H1 (cell line): ENCODE data around the gene OGFR. TPM values are rescaled to one million over a fixed set of nuclear protein-coding genes. Genes with fewer than 3 reads are reported as not detected.

Experiments
- EP300 ChIP-seq, 2 experiments: IDR thresholded peaks; 1 replicate in 1 of 2; 2 replicates in 1 of 2; pipeline ENCODE4 v1.6.1; 2011 to 2012; ENCODE audit warnings: low read depth in 2 of 2, low read length in 2 of 2, mild to moderate bottlenecking in 2 of 2, borderline replicate concordance in 1 of 2, inconsistent platforms in 1 of 2, moderate library complexity in 1 of 2
- TBP ChIP-seq: IDR thresholded peaks from 2 replicates; pipeline ENCODE4 v1.6.1; 2011; ENCODE audit warnings: low read depth, low read length, improper control_type of control experiment
- polyA plus RNA-seq, 7 experiments: library from polyadenylated mRNA; depleted of rRNA in 3 of 7; stranded (reverse) in 5 of 7; unstranded in 2 of 7; fragments of >200 nt in 5 of 7; fragments of 200-250 nt in 2 of 7; gene quantifications; 1 replicate in 5 of 7; 2 replicates in 1 of 7; 4 replicates in 1 of 7; pipeline versions ENCODE4 v1.2.1 to v1.2.3, GENCODE V29; 2011 to 2013; ENCODE audit warnings: missing spikeins in 2 of 7, mixed read lengths in 2 of 7
- total RNA-seq: library from RNA; stranded (reverse); fragmentation: NEBNext Ultra II Directional; extraction: Animal tissue kit (Norgen Biotek cat#: 25700); gene quantifications from 2 replicates; pipeline ENCODE4 v1.2.1, GENCODE V29; 2021
- TF ChIP-seq, protein P1 (sequence below): IDR thresholded peaks from 2 replicates; pipeline ENCODE4 v1.6.1; 2011; ENCODE audit warnings: low read length, improper control_type of control experiment

The OGFR gene
- total and polyA plus RNA-seq, 2 of the 8 experiments (the other 6 are each of a cell fraction or from before 2014, with no cell fraction given) = 13.9 to 25.1 TPM

DNA sequence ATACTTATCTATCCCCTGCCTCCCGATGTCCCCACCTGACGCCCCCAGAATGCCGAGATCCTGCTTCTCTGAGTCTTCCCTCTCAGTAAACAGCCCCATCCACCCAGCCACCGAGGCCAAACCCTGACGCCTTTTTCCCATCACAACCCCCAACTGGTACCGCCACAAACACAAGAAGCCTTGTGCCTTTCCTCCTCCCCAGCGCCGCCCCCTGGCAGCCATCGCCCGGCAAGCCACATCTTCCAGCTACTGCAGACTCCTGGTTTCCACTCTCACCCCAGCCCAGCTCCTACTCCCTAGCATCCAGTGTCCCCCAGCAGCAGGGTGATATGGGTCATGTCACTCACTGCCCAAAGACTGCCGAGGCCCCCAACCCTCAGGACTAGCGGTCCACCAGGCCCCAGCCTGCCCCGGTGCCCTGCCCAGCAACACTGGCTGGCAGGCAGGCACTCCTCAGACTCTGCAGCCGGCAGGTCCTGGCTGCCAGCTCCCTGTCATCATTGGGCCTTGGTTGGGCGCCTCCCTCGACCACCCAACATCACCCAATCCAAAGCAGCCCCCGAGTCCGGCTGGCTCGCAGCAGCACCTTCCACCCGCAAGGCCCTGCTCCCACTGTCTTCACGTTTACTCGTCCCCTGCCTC is 45.8 kb downstream of the OGFR start (continued):
- no peak for TF ChIP-seq TBP
- TF ChIP-seq, protein P1, sequence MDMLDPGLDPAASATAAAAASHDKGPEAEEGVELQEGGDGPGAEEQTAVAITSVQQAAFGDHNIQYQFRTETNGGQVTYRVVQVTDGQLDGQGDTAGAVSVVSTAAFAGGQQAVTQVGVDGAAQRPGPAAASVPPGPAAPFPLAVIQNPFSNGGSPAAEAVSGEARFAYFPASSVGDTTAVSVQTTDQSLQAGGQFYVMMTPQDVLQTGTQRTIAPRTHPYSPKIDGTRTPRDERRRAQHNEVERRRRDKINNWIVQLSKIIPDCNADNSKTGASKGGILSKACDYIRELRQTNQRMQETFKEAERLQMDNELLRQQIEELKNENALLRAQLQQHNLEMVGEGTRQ = no peak
- no peak for TF ChIP-seq EP300 (IDR thresholded peaks at IDR 0.05; ENCODE audit: borderline replicate concordance in 1 of 2, low read depth in 2 of 2, low read length in 2 of 2)
